Sigmoid colon (tissue), 7 donors: ENCODE data around the gene MYO3A. TPM values are rescaled to one million over a fixed set of nuclear protein-coding genes. Genes with fewer than 3 reads are reported as not detected.

Experiments used
- DNase-seq: peaks from one replicate; pipeline ENCODE4 v3.0.0-alpha.2; 2019
- H3K27ac ChIP-seq, 4 donors: fragments of 200-600 bp; sonication (generic); one replicate each; pipeline ENCODE4 v1.5.1; 2016 to 2019; ENCODE audit warnings: mild to moderate bottlenecking in 1 of 4
- H3K27me3 ChIP-seq, 3 donors: fragments of 200-600 bp; sonication (generic); one replicate each; pipeline ENCODE4 v1.5.1; 2019; ENCODE audit warnings: mild to moderate bottlenecking in 1 of 3
- H3K36me3 ChIP-seq, 4 donors: fragments of 200-600 bp; sonication (generic); one replicate each; pipeline ENCODE4 v1.5.1; 2016 to 2019
- H3K4me1 ChIP-seq, 4 donors: fragments of 200-600 bp; sonication (generic); one replicate each; pipeline ENCODE4 v1.5.1; 2017 to 2019
- H3K4me3 ChIP-seq, 4 donors: fragments of 200-600 bp; sonication (generic); one replicate each; pipeline ENCODE4 v1.5.1; 2017 to 2019; ENCODE audit warnings: mild to moderate bottlenecking in 2 of 4, moderate library complexity in 1 of 4
- H3K9me3 ChIP-seq, 4 donors: fragments of 200-600 bp in 3 of 4; sonication (generic) in 3 of 4; one replicate each; pipeline versions ENCODE4 v1.5.1 to v1.6.1; 2013 to 2019
- EP300 ChIP-seq, 4 donors: sonication (generic); formaldehyde crosslinking; IDR thresholded peaks; one replicate each; pipeline ENCODE4 v1.6.1; 2017; ENCODE audit warnings: antibody characterized with exemption in 4 of 4
- POLR2A ChIP-seq, 2 donors: fragments of 450-650 bp; IDR thresholded peaks; one replicate each; pipeline ENCODE4 v1.6.1; 2016; ENCODE audit warnings: antibody characterized with exemption in 2 of 2, mild to moderate bottlenecking in 2 of 2, moderate library complexity in 2 of 2
- POLR2AphosphoS5 ChIP-seq, 4 donors: sonication (generic); formaldehyde crosslinking; IDR thresholded peaks; one replicate each; pipeline ENCODE4 v1.6.1; 2017; ENCODE audit warnings: antibody characterized with exemption in 4 of 4
- WGBS, 2 donors: extraction: QIAGEN DNeasy Blood & Tissue Kit; methylation state at CpG; one replicate each; pipeline ENCODE4 v1.1.7; 2013; 5-methylcytosine and 5-hydroxymethylcytosine counted together
- intact Hi-C: fragments of 100-400 bp; cut with DNase I; formaldehyde crosslinking; loops from one replicate; pipeline ENCODE4 v1.15.1; 2023
- polyA plus RNA-seq, 3 donors: library from polyadenylated mRNA; stranded (reverse); fragments of 200-250 nt; gene quantifications; one replicate each; pipeline ENCODE4 v1.2.3, GENCODE V29; 2013
- total RNA-seq, 4 donors: library from RNA; depleted of rRNA; stranded (reverse); fragments of >200 nt; gene quantifications; one replicate each; pipeline ENCODE4 v1.1.0, GENCODE V29; 2016
- TF ChIP-seq, protein P1 (sequence below), 4 experiments: fragments of 450-650 bp in 3 of 4; fragments of 200-600 bp in 1 of 4; IDR thresholded peaks; one replicate each; pipeline ENCODE4 v1.5.1; 2016 to 2019; ENCODE audit warnings: antibody characterized with exemption in 4 of 4, mild to moderate bottlenecking in 3 of 4, moderate library complexity in 2 of 4
- donor health status: healthy with polysubstance abuse.
- donor health status: Bipolar disorder and iron deficiency.
- donor health status: healthy.

MYO3A gene
- total and polyA plus RNA-seq, 7 donors: 0.33 to 0.71 (median 0.54) TPM; not detected in 4

GRCh38 chr10:26031300-26031699, 97.3 kb downstream of the MYO3A start:
- DNase-seq: no peak
- intact Hi-C loops: no loop called here
- H3K27ac ChIP-seq: no peak overlapping the region
- H3K4me1 ChIP-seq: no peaks in the 10 kb centered on the region
- TF ChIP-seq POLR2A (IDR thresholded peaks at IDR 0.05): no peak
- TF ChIP-seq, protein P1, sequence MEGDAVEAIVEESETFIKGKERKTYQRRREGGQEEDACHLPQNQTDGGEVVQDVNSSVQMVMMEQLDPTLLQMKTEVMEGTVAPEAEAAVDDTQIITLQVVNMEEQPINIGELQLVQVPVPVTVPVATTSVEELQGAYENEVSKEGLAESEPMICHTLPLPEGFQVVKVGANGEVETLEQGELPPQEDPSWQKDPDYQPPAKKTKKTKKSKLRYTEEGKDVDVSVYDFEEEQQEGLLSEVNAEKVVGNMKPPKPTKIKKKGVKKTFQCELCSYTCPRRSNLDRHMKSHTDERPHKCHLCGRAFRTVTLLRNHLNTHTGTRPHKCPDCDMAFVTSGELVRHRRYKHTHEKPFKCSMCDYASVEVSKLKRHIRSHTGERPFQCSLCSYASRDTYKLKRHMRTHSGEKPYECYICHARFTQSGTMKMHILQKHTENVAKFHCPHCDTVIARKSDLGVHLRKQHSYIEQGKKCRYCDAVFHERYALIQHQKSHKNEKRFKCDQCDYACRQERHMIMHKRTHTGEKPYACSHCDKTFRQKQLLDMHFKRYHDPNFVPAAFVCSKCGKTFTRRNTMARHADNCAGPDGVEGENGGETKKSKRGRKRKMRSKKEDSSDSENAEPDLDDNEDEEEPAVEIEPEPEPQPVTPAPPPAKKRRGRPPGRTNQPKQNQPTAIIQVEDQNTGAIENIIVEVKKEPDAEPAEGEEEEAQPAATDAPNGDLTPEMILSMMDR (IDR thresholded peaks at IDR 0.05): no peak
- TF ChIP-seq POLR2AphosphoS5 (IDR thresholded peaks at IDR 0.05): no peak
- no peak for TF ChIP-seq EP300 (IDR thresholded peaks at IDR 0.05)
- H3K36me3 ChIP-seq: no peaks in the 10 kb centered on the region
- WGBS, 2 donors: 83 to 88% methylated on average over 3 of the region's 3 CpGs
- H3K27me3 ChIP-seq: no peaks in the 10 kb centered on the region
- H3K4me3 ChIP-seq: no peak overlapping the region
- H3K9me3 ChIP-seq: no peaks in the 10 kb centered on the region

GRCh38 chr10:26043469-26043868, 109.4 kb downstream of the MYO3A start:
- Histone ChIP-seq H3K36me3 (no peaks in the 10 kb centered on the region), H3K9me3 (no peaks in the 10 kb centered on the region), H3K27me3 (no peaks in the 10 kb centered on the region), H3K4me1 (no peaks in the 10 kb centered on the region), H3K4me3 (no peak overlapping the region), H3K27ac (no peak overlapping the region)
- TF ChIP-seq POLR2A (IDR thresholded peaks at IDR 0.05) (no peak), EP300 (IDR thresholded peaks at IDR 0.05) (no peak), POLR2AphosphoS5 (IDR thresholded peaks at IDR 0.05) (no peak)
- TF ChIP-seq, protein P1 (IDR thresholded peaks at IDR 0.05): no peak
- DNase-seq: no peak
- intact Hi-C loops: no loop called here
- WGBS, 2 donors: 84 to 89% methylated on average over 2 of the region's 2 CpGs

DNA sequence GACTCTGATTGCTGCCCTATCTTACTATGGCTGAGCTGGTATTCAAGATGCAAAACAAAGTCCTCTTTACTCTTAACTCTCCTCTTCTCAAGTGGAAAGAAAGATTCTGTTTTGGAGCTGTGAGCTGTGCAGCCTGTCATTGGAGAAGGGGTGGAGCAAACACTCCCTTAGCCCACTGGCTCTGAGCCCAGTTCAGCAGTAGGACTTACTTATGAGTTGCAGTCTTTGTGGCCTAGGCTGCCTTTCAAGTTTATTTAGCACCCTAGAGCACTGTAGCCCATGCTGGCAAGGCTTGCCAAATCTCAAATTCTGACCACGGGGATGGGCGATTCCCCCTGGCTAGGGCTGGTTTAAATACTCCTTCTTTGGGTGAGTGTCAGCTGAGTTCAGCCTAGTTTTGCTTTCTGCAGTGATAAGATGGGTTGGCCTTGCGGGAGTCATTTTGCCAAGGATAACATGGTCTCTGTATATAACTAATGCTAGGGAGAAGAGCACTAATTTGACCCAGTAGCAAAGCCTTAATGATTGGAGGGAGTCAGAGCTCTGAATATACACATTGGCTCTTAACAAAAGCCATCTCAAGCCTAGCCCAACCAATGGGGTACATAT, 110.2 kb downstream of the MYO3A start:
- H3K4me1 ChIP-seq: no peaks in the 10 kb centered on the region
- no peak overlapping the region for H3K27ac ChIP-seq
- intact Hi-C loops: no loop called here
- H3K36me3 ChIP-seq: no peaks in the 10 kb centered on the region
- no peak for DNase-seq
- TF ChIP-seq, protein P1 (IDR thresholded peaks at IDR 0.05): no peak
- 44 to 69% methylated on average over 3 of the region's 3 CpGs for WGBS, 2 donors
- H3K27me3 ChIP-seq: no peaks in the 10 kb centered on the region
- H3K4me3 ChIP-seq: no peak overlapping the region
- H3K9me3 ChIP-seq: no peaks in the 10 kb centered on the region

GRCh38 chr10:26046073-26046700, 112.2 kb downstream of the MYO3A start:
- no peak for DNase-seq
- Histone ChIP-seq H3K27ac (no peak overlapping the region), H3K4me1 (no peaks in the 10 kb centered on the region), H3K4me3 (no peak overlapping the region), H3K36me3 (no peaks in the 10 kb centered on the region), H3K9me3 (no peaks in the 10 kb centered on the region), H3K27me3 (no peaks in the 10 kb centered on the region)
- TF ChIP-seq EP300 (IDR thresholded peaks at IDR 0.05): no peak
- TF ChIP-seq POLR2AphosphoS5 (IDR thresholded peaks at IDR 0.05): no peak
- TF ChIP-seq, protein P1 (IDR thresholded peaks at IDR 0.05): no peak
- no peak for TF ChIP-seq POLR2A (IDR thresholded peaks at IDR 0.05)
- WGBS, 2 donors: 68 to 75% methylated on average over 7 of the region's 7 CpGs
- intact Hi-C loops: no loop called here

GRCh38 chr10:26048756-26049155, 114.7 kb downstream of the MYO3A start:
- TF ChIP-seq, protein P1 (IDR thresholded peaks at IDR 0.05): no peak
- TF ChIP-seq POLR2A (IDR thresholded peaks at IDR 0.05): no peak
- no peak for TF ChIP-seq POLR2AphosphoS5 (IDR thresholded peaks at IDR 0.05)
- Histone ChIP-seq H3K27me3 (no peaks in the 10 kb centered on the region), H3K4me1 (no peaks in the 10 kb centered on the region), H3K27ac (no peak overlapping the region), H3K9me3 (no peaks in the 10 kb centered on the region), H3K36me3 (no peaks in the 10 kb centered on the region), H3K4me3 (no peak overlapping the region)
- WGBS, 2 donors: 52 to 68% methylated on average over 2 of the region's 2 CpGs
- no peak for DNase-seq
- intact Hi-C loops: no loop called here
